Loucy (cell line): ENCODE data around the gene ISG20L2.

Source experiments
- H2AFZ ChIP-seq: fragments of 200-600 bp; sonication (generic); 2 replicates; pipeline ENCODE4 v1.6.0; 2016; ENCODE audit warnings: antibody characterized with exemption, mild to moderate bottlenecking, low read length, moderate library complexity
- H3F3A ChIP-seq: fragments of 200-600 bp; 2 replicates; pipeline ENCODE4 v1.6.0; 2016; ENCODE audit warnings: antibody characterized with exemption, low read depth, mild to moderate bottlenecking
- H3K27me3 ChIP-seq: fragments of 200-600 bp; sonication (generic); 2 replicates; pipeline ENCODE4 v1.6.1; 2014; ENCODE audit warnings: low read length, mild to moderate bottlenecking; ENCODE audit not compliant: insufficient read depth, poor library complexity, severe bottlenecking
- H3K36me3 ChIP-seq: fragments of 200-600 bp; sonication (generic); 2 replicates; pipeline ENCODE4 v1.6.1; 2016; ENCODE audit warnings: low read length; ENCODE audit not compliant: insufficient read depth
- H3K4me1 ChIP-seq: fragments of 200-600 bp; sonication (generic); 2 replicates; pipeline ENCODE4 v1.5.1; 2014; ENCODE audit warnings: low read length, mild to moderate bottlenecking; ENCODE audit not compliant: insufficient read depth, poor library complexity, severe bottlenecking
- H3K4me2 ChIP-seq: fragments of 200-600 bp; sonication (generic); 2 replicates; pipeline ENCODE4 v1.6.0; 2014; ENCODE audit warnings: antibody characterized with exemption, low read length, low read depth, mild to moderate bottlenecking; ENCODE audit not compliant: poor library complexity, severe bottlenecking
- H3K4me3 ChIP-seq: fragments of 200-600 bp; sonication (generic); 2 replicates; pipeline ENCODE4 v1.5.1; 2014; ENCODE audit warnings: low read length, mild to moderate bottlenecking, mixed read lengths; ENCODE audit not compliant: poor library complexity, severe bottlenecking
- H3K79me2 ChIP-seq: fragments of 200-600 bp; sonication (generic); 2 replicates; pipeline ENCODE4 v1.6.1; 2014; ENCODE audit warnings: low read length; ENCODE audit not compliant: insufficient read depth
- H3K9ac ChIP-seq: fragments of 200-600 bp; sonication (generic); 2 replicates; pipeline ENCODE4 v1.6.0; 2014; ENCODE audit warnings: mild to moderate bottlenecking, low read depth, low read length, moderate library complexity; ENCODE audit not compliant: poor library complexity, severe bottlenecking
- H3K9me2 ChIP-seq: fragments of 200-600 bp; sonication (generic); replicated peaks from 2 replicates; pipeline ENCODE4 v1.6.1; 2016; ENCODE audit warnings: low read depth, low read length, mixed read lengths
- H3K9me3 ChIP-seq: fragments of 200-600 bp; sonication (generic); 2 replicates; pipeline ENCODE4 v1.6.1; 2014; ENCODE audit warnings: mild to moderate bottlenecking, antibody characterized with exemption, low read length, low read depth; ENCODE audit not compliant: insufficient read depth
- H4K20me1 ChIP-seq: fragments of 200-600 bp; sonication (generic); 2 replicates; pipeline ENCODE4 v1.6.0; 2014; ENCODE audit warnings: antibody characterized with exemption, low read length, mild to moderate bottlenecking; ENCODE audit not compliant: insufficient read depth, poor library complexity, severe bottlenecking
- CTCF ChIP-seq: fragments of 200-600 bp; sonication (generic); conservative IDR thresholded peaks from 2 replicates; pipeline ENCODE4 v1.5.1; 2014; ENCODE audit warnings: mild to moderate bottlenecking, antibody characterized with exemption, low read length
- EZH2phosphoT487 ChIP-seq: fragments of 200-600 bp; IDR thresholded peaks from 2 replicates; pipeline ENCODE4 v1.6.1; 2018; ENCODE audit warnings: antibody characterized with exemption, mild to moderate bottlenecking, moderate library complexity, borderline replicate concordance

The ISG20L2 gene

DNA sequence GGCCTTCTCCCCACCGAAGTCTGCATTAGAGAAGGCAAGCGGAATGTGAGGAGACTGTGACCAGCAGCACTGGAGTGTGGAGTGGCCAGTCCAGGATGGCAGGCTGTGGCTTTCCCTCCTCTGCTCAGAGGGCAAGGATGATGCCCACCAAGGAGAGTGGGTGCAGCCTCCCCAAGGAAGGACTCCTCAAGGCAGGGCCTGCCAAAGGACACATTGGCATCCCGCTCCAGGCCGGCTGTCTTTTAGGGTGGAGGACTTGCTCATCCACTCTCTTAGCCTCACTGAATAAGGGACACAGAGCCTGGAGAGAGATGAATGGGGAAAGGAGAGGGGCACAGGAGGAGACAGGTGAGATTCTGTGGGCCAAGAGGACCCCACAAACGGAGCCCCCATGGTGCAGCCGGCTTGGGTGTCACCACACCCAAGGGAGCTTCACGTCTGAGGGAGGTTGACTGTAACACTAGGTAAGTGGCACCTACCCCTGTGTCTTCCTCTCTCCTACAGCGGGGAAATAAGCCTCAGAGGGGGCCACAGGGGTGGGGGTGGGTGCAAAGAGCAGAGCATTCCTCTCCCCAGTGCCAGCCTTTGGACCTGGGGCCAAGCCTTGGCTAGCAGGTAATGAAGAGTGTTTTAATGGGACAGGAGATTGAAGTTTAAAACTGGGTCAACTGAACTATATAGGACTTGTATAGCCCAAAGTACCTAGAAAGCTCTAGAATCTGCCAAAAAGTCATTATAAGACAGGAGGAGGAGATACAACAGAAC is 47.2 kb downstream of the ISG20L2 start:
- H3K36me3 ChIP-seq, result no peaks in the 10 kb centered on the region
- no peaks in the 10 kb centered on the region for H4K20me1 ChIP-seq
- H3K4me2 ChIP-seq, result no peak overlapping the region
- H3K9ac ChIP-seq, result no peak overlapping the region
- no peak overlapping the region for H3K4me3 ChIP-seq
- no peak overlapping the region for H2AFZ ChIP-seq
- no peaks in the 10 kb centered on the region for H3K79me2 ChIP-seq
- TF ChIP-seq EZH2phosphoT487 (no peak), CTCF (no peak)
- no peaks in the 10 kb centered on the region for H3K9me3 ChIP-seq
- peaks cover 5% of the 10 kb centered on the region for H3K27me3 ChIP-seq
- H3F3A ChIP-seq, result no peaks in the 10 kb centered on the region
- no peaks in the 10 kb centered on the region for H3K9me2 ChIP-seq
- peaks cover 6% of the 10 kb centered on the region for H3K4me1 ChIP-seq

- H3K27me3 ChIP-seq, result peaks cover 5% of the 10 kb centered on the region
- no peak overlapping the region for H3K4me3 ChIP-seq
- no peaks in the 10 kb centered on the region for H3K9me2 ChIP-seq
- no peak overlapping the region for H3K4me2 ChIP-seq
- no peaks in the 10 kb centered on the region for H3K79me2 ChIP-seq
- no peaks in the 10 kb centered on the region for H3K9me3 ChIP-seq
- H3K9ac ChIP-seq, result no peak overlapping the region
- no peaks in the 10 kb centered on the region for H3K36me3 ChIP-seq
- H3K4me1 ChIP-seq, result peaks cover 6% of the 10 kb centered on the region
- H4K20me1 ChIP-seq, result no peaks in the 10 kb centered on the region
- no peak overlapping the region for H2AFZ ChIP-seq
- no peak for TF ChIP-seq CTCF
- no peak for TF ChIP-seq EZH2phosphoT487
- no peaks in the 10 kb centered on the region for H3F3A ChIP-seq
Observed at GRCh38 chr1:156680056-156680455, 48.5 kb downstream of the ISG20L2 start.

GRCh38 chr1:156677616-156678596 is 50.7 kb downstream of the ISG20L2 start:
- no peaks in the 10 kb centered on the region for H3K4me1 ChIP-seq
- no peaks in the 10 kb centered on the region for H3K36me3 ChIP-seq
- H2AFZ ChIP-seq, result peak overlapping the region; percentile 57
- TF ChIP-seq EZH2phosphoT487 (no peak), CTCF (peak; percentile 98)
- peaks cover 5% of the 10 kb centered on the region for H3K27me3 ChIP-seq
- no peaks in the 10 kb centered on the region for H4K20me1 ChIP-seq
- no peak overlapping the region for H3K4me2 ChIP-seq
- no peaks in the 10 kb centered on the region for H3F3A ChIP-seq
- no peak overlapping the region for H3K4me3 ChIP-seq
- H3K9me2 ChIP-seq, result no peaks in the 10 kb centered on the region
- H3K79me2 ChIP-seq, result no peaks in the 10 kb centered on the region
- H3K9me3 ChIP-seq, result no peaks in the 10 kb centered on the region
- no peak overlapping the region for H3K9ac ChIP-seq
